Suppressor macrophage (primary cell): ENCODE measurements around the gene USP17L21.
A peak's percentile ranks its signal among the peaks of the same experiment; 100 is the strongest.
"Not testable (repeated sequence)": the region's sequence is repeated elsewhere in the genome, so short reads cannot be mapped to it uniquely, and the experiment has no call there.

Experiments used
- DNase-seq, 4 experiments: peaks; one replicate each; pipeline ENCODE4 v3.0.0-alpha.2; 2020 to 2022
- total RNA-seq, 17 experiments: gene quantifications; one replicate each; lab custom pipeline; 2026; ENCODE audit warnings: mixed read lengths in 6 of 17, inconsistent platforms in 3 of 17; lab: John Stamatoyannopoulos, UW

The USP17L21 gene, protein sequence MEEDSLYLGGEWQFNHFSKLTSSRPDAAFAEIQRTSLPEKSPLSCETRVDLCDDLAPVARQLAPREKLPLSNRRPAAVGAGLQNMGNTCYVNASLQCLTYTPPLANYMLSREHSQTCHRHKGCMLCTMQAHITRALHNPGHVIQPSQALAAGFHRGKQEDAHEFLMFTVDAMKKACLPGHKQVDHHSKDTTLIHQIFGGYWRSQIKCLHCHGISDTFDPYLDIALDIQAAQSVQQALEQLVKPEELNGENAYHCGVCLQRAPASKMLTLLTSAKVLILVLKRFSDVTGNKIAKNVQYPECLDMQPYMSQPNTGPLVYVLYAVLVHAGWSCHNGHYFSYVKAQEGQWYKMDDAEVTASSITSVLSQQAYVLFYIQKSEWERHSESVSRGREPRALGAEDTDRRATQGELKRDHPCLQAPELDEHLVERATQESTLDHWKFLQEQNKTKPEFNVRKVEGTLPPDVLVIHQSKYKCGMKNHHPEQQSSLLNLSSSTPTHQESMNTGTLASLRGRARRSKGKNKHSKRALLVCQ
- total RNA-seq: 0 reads per million in 17 experiments

DNA sequence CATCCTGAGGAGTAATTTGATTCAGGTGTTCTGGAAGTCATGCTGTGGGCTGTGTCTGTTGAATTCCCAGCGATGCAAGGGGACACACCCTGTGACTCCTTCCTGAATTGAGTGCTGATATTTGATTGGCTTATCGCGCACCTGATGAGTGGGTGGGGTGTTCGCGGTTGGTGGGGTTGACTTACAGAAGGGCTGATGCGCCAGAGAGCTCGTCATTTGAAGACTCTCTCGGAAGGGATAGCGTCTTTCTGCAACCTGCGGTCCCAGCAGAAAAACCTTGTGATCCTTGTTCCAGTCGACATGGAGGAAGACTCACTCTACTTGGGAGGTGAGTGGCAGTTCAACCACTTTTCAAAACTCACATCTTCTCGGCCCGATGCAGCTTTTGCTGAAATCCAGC lies at the start of gene USP17L21:
TSS of gene USP17L21 (plus strand) at position 301 of the 400 bp plus-strand sequence. CDS start at position 301, 0 bp downstream.
- DNase-seq: not testable (repeated sequence)

DNA sequence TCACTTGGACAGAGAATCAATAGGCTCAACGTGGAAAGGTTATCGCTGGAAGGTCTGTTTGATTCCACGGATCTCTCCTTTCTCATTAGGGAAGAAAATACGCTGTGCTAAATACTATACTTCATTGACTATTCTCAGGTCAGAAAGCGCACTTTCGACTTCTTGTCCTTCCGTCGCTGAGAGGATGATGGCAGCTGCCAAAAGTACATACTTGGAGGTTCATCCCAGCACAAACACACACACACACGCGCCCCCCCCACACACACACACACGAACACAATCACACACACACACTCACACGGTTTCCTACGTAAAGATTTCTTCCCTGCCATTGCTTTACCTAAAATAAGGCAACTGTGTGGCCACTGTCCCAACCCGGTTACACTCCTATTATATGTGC lies 48.0 kb upstream of the USP17L21 start:
- not testable (repeated sequence) for DNase-seq

DNA sequence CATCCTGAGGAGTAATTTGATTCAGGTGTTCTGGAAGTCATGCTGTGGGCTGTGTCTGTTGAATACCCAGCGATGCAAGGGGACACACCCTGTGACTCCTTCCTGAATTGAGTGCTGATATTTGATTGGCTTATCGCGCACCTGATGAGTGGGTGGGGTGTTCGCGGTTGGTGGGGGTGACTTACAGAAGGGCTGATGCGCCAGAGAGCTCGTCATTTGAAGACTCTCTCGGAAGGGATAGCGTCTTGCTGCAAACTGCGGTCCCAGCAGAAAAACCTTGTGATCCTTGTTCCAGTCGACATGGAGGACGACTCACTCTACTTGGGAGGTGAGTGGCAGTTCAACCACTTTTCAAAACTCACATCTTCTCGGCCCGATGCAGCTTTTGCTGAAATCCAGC lies 47.6 kb upstream of the USP17L21 start, which contains the start of gene USP17L11:
TSS of gene USP17L11 (plus strand) at position 301 of the 400 bp plus-strand sequence. CDS start at position 301, 0 bp downstream.
- DNase-seq: not testable (repeated sequence)

DNA sequence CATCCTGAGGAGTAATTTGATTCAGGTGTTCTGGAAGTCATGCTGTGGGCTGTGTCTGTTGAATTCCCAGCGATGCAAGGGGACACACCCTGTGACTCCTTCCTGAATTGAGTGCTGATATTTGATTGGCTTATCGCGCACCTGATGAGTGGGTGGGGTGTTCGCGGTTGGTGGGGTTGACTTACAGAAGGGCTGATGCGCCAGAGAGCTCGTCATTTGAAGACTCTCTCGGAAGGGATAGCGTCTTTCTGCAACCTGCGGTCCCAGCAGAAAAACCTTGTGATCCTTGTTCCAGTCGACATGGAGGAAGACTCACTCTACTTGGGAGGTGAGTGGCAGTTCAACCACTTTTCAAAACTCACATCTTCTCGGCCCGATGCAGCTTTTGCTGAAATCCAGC lies 42.8 kb upstream of the USP17L21 start, which contains the start of gene USP17L12:
TSS of gene USP17L12 (plus strand) at position 301 of the 400 bp plus-strand sequence. CDS start at position 301, 0 bp downstream.
- DNase-seq: not testable (repeated sequence)

DNA sequence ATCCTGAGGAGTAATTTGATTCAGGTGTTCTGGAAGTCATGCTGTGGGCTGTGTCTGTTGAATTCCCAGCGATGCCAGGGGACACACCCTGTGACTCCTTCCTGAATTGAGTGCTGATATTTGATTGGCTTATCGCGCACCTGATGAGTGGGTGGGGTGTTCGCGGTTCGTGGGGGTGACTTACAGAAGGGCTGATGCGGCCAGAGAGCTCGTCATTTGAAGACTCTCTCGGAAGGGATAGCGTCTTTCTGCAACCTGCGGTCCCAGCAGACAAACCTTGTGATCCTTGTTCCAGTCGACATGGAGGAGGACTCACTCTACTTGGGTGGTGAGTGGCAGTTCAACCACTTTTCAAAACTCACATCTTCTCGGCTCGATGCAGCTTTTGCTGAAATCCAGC lies 38.1 kb upstream of the USP17L21 start, which contains the start of gene USP17L13:
TSS of gene USP17L13 (plus strand) at position 301 of the 400 bp plus-strand sequence. CDS start at position 301, 0 bp downstream.
- not testable (repeated sequence) for DNase-seq

DNA sequence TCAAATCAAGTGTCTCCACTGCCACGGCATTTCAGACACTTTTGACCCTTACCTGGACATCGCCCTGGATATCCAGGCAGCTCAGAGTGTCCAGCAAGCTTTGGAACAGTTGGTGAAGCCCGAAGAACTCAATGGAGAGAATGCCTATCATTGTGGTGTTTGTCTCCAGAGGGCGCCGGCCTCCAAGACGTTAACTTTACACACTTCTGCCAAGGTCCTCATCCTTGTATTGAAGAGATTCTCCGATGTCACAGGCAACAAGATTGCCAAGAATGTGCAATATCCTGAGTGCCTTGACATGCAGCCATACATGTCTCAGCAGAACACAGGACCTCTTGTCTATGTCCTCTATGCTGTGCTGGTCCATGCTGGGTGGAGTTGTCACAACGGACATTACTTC lies 32.4 kb upstream of the USP17L21 start:
- not testable (repeated sequence) for DNase-seq

DNA sequence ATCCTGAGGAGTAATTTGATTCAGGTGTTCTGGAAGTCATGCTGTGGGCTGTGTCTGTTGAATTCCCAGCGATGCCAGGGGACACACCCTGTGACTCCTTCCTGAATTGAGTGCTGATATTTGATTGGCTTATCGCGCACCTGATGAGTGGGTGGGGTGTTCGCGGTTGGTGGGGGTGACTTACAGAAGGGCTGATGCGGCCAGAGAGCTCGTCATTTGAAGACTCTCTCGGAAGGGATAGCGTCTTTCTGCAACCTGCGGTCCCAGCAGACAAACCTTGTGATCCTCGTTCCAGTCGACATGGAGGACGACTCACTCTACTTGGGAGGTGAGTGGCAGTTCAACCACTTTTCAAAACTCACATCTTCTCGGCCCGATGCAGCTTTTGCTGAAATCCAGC lies 28.6 kb upstream of the USP17L21 start, which contains the start of gene USP17L15:
TSS of gene USP17L15 (plus strand) at position 301 of the 400 bp plus-strand sequence. CDS start at position 301, 0 bp downstream.
- DNase-seq: not testable (repeated sequence)

DNA sequence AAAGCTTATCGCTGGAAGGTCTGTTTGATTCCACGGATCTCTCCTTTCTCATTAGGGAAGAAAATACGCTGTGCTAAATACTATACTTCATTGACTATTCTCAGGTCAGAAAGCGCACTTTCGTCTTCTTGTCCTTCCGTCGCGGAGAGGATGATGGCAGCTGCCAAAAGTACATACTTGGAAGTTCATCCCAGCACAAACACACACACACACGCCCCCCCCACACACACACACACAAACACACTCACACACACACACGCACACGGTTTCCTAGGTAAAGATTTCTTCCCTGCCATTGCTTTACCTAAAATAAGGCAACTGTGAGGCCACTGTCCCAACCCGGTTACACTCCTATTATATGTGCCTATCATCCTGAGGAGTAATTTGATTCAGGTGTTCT lies 24.2 kb upstream of the USP17L21 start:
- peak in 1 of 4 experiments; percentile 0 for DNase-seq

DNA sequence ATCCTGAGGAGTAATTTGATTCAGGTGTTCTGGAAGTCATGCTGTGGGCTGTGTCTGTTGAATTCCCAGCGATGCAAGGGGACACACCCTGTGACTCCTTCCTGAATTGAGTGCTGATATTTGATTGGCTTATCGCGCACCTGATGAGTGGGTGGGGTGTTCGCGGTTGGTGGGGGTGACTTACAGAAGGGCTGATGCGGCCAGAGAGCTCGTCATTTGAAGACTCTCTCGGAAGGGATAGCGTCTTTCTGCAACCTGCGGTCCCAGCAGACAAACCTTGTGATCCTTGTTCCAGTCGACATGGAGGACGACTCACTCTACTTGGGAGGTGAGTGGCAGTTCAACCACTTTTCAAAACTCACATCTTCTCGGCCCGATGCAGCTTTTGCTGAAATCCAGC lies 19.1 kb upstream of the USP17L21 start, which contains the start of gene USP17L17:
TSS of gene USP17L17 (plus strand) at position 301 of the 400 bp plus-strand sequence. CDS start at position 301, 0 bp downstream.
- not testable (repeated sequence) for DNase-seq

DNA sequence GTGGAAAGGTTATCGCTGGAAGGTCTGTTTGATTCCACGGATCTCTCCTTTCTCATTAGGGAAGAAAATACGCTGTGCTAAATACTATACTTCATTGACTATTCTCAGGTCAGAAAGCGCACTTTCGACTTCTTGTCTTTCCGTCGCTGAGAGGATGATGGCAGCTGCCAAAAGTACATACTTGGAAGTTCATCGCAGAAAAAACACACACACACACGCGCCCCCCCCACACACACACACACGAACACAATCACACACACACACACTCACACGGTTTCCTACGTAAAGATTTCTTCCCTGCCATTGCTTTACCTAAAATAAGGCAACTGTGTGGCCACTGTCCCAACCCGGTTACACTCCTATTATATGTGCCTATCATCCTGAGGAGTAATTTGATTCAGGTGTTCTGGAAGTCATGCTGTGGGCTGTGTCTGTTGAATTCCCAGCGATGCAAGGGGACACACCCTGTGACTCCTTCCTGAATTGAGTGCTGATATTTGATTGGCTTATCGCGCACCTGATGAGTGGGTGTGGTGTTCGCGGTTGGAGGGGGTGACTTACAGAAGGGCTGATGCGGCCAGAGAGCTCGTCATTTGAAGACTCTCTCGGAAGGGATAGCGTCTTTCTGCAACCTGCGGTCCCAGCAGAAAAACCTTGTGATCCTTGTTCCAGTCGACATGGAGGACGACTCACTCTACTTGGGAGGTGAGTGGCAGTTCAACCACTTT lies 14.6 kb upstream of the USP17L21 start, which contains the start of gene USP17L18:
TSS of gene USP17L18 (plus strand) at position 678 of the 728 bp plus-strand sequence. CDS start at position 678, 0 bp downstream.
- DNase-seq: peak in 1 of 4 experiments; percentile 0

DNA sequence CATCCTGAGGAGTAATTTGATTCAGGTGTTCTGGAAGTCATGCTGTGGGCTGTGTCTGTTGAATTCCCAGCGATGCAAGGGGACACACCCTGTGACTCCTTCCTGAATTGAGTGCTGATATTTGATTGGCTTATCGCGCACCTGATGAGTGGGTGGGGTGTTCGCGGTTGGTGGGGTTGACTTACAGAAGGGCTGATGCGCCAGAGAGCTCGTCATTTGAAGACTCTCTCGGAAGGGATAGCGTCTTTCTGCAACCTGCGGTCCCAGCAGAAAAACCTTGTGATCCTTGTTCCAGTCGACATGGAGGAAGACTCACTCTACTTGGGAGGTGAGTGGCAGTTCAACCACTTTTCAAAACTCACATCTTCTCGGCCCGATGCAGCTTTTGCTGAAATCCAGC lies 9.6 kb upstream of the USP17L21 start, which contains the start of gene USP17L19:
TSS of gene USP17L19 (plus strand) at position 301 of the 400 bp plus-strand sequence. CDS start at position 301, 0 bp downstream.
- not testable (repeated sequence) for DNase-seq

DNA sequence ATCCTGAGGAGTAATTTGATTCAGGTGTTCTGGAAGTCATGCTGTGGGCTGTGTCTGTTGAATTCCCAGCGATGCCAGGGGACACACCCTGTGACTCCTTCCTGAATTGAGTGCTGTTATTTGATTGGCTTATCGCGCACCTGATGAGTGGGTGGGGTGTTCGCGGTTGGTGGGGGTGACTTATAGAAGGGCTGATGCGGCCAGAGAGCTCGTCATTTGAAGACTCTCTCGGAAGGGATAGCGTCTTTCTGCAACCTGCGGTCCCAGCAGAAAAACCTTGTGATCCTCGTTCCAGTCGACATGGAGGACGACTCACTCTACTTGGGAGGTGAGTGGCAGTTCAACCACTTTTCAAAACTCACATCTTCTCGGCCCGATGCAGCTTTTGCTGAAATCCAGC lies 4.8 kb upstream of the USP17L21 start, which contains the start of gene USP17L20:
TSS of gene USP17L20 (plus strand) at position 301 of the 400 bp plus-strand sequence. CDS start at position 301, 0 bp downstream.
- not testable (repeated sequence) for DNase-seq

DNA sequence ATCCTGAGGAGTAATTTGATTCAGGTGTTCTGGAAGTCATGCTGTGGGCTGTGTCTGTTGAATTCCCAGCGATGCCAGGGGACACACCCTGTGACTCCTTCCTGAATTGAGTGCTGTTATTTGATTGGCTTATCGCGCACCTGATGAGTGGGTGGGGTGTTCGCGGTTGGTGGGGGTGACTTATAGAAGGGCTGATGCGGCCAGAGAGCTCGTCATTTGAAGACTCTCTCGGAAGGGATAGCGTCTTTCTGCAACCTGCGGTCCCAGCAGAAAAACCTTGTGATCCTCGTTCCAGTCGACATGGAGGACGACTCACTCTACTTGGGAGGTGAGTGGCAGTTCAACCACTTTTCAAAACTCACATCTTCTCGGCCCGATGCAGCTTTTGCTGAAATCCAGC lies 4.6 kb downstream of the USP17L21 start, which contains the start of gene USP17L22:
TSS of gene USP17L22 (plus strand) at position 301 of the 400 bp plus-strand sequence. CDS start at position 301, 0 bp downstream.
- DNase-seq: not testable (repeated sequence)

DNA sequence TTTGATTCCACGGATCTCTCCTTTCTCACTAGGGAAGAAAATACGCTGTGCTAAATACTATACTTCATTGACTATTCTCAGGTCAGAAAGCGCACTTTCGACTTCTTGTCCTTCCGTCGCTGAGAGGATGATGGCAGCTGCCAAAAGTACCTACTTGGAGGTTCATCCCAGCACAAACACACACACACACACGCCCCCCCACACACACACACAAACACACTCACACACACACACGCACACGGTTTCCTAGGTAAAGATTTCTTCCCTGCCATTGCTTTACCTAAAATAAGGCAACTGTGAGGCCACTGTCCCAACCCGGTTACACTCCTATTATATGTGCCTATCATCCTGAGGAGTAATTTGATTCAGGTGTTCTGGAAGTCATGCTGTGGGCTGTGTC lies 9.0 kb downstream of the USP17L21 start:
- DNase-seq: not testable (repeated sequence)
